GM23248 (cell line): ENCODE data around the gene SUOX.

ENCODE experiments used
- EZH2 ChIP-seq: fragments of 200-600 bp; sonication (generic); IDR thresholded peaks from 2 replicates; pipeline ENCODE4 v1.6.1; 2018; ENCODE audit warnings: antibody characterized with exemption, mild to moderate bottlenecking; ENCODE audit not compliant: insufficient read depth, poor library complexity, severe bottlenecking
- EZH2phosphoT487 ChIP-seq: fragments of 200-600 bp; sonication (generic); IDR thresholded peaks from 2 replicates; pipeline ENCODE4 v1.6.1; 2018; ENCODE audit warnings: antibody characterized with exemption, moderate library complexity, mild to moderate bottlenecking, low read depth; ENCODE audit not compliant: insufficient read depth

DNA sequence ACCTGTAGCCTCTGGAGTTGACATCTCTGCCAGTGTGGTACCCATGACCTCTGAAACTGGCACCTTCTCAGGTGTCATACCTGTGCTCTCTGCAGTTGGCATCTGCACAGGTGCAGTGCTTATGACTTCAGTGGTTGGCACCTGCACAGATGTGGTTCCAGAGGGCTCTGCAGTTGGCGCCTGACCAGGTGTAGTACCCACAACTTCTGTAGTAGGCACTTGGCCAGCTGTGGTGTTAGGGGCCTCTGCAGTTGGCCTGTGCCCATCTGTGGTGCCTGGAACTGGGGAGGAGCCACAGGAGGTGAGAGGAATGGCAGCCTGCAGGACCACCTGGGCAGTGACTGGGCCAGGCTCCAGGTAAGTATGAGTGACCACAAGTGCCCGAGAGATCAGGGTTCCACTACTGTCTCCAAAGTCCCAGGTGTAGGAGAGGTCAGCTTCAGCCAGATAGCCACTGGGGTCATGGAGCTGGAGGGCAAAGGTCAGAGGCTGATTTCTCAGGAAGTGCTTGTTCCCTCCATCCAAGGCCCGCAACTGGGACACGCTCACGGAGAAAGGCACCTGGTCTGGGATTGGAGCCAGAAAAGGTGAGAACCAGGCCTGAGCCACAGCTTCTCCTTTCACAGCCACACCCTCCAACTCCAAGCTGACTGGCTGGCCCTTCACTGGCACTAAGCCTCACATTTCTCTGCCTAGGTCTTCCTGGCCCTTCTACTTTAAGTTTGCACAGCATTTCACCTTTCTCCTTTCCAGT lies 39.8 kb upstream of the SUOX start:
- TF ChIP-seq EZH2 (no peak), EZH2phosphoT487 (no peak)
